NCI-H2196 (cell line): ENCODE measurements around the gene CHD9NB.
"Not testable (repeated sequence)": the region's sequence is repeated elsewhere in the genome, so short reads cannot be mapped to it uniquely, and the experiment has no call there.

Experiments
- DNase-seq: peaks from one replicate; lab custom pipeline; 2025; ENCODE audit not compliant: unreplicated experiment; lab: John Stamatoyannopoulos, UW

The CHD9NB gene

DNA sequence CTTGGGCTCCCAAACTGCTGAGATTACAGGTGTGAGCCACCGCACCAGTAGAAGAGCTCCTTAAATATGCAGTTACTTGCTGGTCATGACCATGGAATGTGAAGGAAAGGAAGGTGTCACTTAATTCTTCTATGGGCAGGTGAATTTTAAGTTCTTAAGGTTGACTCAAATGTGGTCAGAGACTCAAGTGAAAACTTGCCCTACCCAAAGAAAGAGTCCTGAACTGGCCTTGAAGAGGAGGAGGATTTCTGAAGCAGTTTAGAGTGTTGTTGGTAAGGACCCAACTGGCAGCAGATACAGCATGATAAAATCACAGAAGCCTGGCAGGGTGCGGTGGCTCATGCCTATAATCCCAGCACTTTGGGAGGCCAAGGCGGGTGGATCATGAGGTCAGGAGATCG, 31.4 kb upstream of the CHD9NB start:
- DNase-seq: no peak

DNA sequence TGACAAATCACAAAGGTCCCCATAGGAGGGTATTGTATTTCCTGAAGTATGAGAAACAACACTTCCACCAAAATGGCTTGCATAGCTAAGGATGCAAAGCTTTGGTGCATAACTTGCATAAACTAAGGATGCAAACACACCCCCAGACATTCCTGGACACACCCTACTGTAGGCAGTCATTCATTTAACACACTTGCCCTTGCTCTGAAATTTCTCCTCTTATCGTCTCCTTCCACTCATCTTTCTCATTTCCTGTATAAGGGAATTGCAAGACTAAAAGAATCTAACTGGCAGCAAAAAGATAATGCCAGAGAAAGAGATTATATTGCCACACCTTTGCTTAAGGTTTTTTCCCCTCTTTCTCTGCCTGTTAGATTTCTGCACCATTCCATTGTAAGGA, 30.4 kb upstream of the CHD9NB start:
- DNase-seq: no peak

DNA sequence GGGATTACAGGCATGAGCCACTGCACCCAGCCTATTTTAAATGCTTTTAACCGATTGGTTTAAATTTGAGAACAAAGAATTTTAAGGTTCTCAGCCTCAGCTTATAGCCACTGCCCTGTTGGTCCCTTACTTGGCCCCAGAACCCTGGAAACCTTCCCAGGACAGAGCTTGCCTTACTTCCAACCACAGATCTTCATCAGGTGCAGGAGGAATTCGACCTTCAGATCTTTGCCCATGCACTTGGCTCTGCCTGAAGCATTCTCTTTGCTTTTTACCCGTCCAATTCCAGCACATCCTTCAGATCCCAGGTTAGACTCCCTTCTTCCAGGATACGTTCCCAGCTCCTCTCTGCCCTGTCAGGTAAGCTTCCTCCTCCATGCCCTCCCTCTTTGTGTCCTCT, 29.8 kb upstream of the CHD9NB start:
- no peak for DNase-seq

DNA sequence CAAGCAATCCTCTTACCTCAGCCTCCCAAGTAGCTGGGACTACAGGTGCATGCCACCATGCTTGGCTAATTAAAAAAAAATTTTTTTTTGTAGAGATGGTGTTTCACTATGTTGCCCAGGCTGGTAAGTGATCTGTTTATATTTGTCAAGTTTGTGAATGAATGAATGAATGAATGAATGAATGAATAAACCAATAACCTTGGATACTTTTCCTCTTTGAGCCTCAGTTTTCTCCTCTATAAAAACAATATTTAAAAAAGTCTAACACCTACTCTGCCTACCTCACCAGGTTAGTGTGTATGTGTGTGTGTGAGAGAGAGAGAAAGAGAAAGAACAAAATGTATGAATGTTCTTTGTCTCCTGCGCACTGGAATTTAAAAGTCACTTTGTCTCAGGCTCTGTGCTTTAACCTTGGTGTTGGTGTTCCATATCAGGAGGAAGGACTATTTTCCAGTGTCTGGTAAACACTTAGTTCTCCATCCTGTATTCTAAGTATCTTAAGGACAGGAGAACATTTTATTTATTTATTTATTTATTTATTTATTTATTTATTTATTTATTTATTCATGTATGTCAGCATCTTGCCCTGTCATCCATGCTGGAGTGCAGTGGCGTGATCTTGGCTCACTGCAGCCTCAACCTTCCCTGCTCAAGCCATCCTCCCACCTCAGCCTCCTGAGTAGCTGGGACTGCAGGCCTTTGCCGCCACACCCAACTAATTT, 29.1 kb upstream of the CHD9NB start:
- DNase-seq: no peak

DNA sequence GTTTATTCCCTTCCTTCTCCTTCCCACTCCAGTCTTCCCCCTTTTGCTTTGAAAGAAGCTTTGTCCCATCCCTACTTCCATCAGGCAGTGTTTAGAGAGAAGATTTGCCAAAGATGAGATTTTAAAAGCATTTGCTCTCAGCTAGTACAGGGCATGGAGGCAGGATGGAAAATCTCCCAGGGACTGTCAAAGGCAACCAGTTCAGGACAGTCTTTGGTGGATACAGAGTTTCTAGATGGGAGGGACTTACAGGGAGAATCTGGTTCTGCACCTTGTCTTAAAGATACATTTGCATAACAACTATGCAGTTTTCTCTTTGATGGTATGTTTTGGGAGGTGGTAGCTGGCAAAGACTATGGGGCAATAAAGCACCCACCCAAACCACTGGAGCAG, 28.3 kb upstream of the CHD9NB start:
- no peak for DNase-seq

DNA sequence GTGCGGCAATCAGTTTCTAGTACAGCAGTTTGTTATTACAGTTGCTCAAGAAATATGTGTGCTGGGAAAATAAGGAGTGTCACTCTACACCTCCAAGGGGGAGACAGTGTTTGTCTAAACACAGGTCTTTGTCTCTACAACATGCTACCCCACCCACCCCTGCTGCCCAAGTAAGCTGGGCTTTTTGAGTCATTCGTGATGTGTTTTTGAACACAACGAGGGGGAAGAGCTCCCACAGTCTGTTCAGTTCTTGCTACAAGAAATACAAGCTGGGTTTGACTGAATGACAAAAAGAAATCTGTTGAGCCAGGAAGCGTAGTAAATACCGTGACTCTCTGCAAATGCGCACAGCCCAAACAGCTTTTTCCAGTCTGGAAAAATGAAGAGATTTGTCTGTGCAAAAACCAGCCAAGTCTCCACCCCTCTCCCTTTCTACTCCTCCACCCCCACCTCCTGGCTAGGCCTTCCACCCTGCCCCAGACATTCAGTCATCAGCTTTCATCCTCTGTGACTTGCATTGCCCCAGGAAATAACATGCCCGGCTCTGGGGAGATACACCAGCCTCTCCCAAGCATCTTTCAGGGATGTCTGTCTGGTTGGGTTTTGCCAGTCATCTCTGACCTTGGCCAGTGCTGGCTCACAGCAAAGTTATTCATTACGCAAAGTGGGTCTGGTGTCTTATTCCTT, 27.8 kb upstream of the CHD9NB start:
- no peak for DNase-seq

DNA sequence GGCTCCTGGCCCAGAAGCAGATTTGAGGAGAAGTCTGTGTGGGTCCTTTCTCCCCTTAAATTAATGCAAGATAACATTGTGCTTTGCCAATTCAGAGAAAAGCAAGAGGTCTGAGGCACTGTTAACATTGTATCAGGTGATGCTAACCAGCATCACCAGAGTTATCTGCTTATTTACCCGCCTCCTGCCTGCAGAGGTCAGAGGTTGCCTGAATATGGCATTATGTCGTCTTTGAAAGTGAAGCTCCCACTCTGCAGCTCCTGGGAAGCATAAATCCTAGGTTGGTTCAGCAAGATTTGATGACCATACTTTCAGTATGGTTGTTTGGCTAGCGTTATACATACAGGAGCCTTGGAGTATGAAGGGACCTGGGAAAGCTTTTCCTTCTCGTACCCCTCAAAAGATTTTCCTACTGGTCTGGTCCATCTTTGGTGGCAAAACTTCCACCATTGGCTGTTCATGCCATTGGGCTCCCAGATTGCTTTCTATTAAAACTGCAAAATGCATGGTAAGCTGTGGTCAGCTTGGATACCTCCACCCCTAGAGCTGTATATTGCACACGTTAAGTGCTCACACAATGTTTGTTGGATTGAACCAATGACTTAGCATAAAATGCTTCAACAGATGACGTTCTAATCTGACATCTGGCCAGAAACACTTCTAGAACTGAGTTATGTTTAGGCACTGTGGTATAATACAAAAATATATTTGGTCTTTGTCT, 26.2 kb upstream of the CHD9NB start:
- DNase-seq: no peak

DNA sequence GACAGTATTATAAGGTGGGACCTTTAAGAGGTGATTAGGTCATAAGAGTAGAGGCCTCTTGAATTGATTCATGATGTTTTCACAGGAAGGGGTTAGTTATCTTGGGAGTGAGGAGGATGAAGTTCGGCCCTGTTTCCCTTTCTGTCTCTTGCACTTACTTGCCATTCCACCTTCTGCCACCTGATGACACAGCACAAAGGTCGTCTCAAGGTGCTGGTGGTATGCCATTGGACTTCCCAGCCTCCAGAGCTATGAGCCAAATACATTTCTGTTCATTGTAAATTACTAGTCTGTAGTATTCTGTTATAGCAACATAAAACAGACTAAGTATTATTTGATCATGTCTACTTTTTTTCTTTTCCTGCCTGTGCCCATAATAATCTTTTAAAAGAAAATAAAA, 25.6 kb upstream of the CHD9NB start:
- DNase-seq: no peak

DNA sequence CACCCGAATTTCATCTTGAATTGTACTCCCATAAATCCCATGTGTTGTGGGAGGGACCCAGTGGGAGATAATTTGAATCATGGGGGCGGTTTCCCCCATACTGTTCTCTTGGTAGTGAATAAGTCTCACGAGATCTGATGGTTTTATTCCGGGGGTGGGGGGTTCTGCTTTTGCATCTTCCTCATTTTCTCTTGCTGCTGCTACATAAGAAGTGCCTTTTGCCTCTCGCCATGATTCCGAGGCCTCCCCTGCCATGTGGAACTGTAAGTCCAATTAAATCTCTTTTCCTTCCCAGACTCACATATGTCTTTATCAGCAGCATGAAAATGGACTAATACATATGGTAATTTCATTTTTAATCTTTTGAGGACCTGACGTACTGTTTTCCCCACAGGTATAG, 22.8 kb upstream of the CHD9NB start:
- not testable (repeated sequence) for DNase-seq

DNA sequence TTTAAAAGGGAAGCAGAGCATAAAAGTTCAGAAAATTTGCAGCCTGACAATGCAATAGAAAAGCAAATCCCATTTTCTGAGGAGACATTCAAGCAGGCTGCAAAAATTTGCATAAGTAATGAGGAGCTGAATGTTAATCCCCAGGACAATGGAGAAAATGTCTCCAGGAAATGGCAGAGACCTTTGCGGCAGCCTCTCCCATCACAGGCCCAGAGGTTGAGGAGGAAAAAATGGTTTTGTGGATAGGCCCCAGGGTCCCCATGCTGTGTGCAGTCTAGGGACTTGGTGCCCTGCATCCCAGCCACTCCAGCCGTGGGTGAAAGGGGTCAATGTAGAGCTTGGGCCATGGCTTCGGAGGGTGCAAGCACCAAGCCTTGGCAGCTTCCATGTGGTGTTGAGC, 21.6 kb upstream of the CHD9NB start:
- DNase-seq: not testable (repeated sequence)

DNA sequence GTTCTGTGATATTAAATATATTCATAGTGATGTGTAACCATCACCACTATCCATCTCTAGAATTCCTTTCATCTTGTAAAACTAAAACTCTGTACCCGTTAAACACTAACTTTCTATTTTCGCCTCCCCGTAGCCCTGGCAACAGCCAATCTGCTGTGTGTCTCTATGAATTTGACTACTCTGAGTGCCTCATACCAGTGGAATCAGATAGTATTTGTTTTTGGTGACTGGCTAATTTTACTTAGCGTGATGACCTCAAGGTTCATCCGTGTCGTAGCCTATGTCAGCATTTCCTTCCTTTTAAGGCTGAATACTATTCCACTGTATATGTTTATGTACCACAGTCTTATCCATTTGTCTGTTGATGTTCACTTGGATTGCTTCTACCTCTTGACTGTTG, 20.3 kb upstream of the CHD9NB start:
- no peak for DNase-seq

DNA sequence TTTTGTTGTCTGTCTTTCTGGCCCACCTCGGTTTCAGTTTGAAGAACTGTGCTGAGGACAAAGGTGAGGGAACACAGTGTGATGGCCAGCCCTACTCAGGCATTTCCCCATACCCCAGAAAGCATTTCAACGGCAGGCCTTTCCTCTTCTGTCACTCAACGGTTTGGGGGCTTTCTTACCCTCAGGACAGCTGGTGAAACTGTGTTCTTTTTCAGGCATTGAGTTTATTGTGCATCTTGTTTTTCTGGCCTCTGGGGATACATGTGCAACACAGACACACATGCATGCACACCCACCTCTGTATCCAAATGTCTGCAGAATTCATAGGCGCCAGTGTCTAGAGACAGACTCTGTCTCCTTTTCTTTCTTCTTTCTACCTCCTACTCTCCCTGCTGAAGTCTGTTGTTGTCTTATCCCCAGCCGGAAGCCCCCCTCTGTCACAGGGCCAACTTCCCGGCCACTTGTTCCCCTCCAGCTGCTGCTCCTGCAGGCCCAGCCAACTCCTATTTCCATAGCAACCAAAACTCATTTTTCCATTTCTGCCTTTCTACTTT, 19.1 kb upstream of the CHD9NB start:
- DNase-seq: no peak

DNA sequence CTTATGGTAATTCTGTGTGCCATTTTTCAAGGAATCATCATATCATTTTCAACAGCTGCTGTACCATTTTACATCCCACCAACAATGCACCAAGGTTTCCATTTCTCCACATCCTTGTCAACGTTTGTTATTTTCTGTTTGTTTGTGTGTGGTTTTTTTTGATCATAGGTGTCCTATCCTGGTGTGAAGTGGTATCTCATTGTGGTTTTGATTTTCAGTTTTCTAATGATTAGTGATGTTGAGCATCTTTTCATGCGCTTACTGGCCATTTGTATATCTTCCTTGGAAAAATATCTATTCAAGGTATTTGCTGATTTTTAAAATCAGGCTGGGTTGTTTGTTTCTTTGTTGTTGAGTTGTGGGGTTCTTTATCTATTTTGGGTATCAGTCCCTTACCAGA, 17.1 kb upstream of the CHD9NB start:
- DNase-seq: no peak

DNA sequence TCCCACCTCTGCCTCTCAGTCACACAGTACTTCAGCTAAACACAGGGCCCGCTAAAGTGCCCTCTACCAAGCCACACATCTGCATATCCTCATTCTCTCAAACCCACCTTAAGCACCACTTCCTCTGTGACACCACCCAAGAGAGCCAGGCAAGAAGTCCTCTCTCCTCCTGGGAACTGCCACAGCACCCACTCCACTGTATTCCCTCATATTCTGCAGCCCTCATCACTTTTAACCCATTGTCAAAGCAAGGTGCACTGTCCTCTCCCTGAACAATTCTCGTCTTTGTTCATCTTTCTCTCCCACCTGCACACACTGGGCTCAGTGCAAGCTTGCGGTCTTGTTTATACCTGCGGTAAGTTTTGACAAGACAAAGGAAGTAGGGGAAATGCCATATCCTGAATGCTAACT, 15.7 kb upstream of the CHD9NB start:
- DNase-seq: no peak

DNA sequence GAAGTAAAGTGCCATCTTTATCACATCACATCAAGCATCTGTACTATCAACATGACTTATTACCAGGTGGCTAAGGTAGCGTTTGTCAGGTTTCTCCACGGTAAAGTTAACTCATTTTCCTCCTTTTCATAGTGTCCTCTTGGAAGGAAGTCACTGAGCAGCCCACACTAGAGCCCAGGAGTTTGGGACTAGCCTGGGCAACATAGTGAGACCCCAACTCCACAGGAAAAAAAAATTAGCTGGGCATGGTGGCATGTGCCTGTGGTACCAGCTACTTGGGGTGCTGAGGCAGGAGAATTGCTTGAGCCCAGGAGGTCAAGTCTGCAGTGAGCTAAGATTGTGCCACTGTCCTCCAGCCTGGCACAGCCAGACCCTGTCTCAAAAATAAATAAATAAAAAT, 15.0 kb upstream of the CHD9NB start:
- DNase-seq: no peak

DNA sequence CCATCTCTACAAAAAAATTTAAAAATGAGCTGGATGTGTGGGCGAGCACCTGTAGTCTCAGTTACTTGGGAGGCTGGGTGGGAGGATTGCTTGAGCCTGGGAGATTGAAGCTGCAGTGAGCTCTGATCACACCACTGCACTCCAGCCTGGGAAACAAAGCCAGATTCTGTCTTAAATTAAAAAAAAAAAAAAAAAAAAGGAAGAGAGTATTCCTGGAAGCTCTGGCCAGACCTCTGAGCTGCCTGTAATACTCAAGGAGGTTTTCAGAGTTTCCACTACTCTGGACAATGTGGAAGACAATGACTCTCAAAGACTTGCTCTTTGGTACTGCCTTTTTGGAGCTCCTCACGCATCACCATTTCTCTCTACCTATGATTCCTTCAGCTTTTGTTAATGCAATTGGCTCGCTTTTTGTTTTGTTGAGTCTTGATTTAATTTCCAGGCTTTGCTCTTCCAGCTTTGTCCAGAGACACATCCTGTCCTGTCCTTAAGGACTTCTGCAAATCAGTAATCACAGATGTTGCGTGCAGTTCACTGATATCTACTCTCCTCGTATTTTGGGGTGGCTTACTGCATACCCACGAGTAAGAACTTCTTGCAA, 12.9 kb upstream of the CHD9NB start:
- no peak for DNase-seq

DNA sequence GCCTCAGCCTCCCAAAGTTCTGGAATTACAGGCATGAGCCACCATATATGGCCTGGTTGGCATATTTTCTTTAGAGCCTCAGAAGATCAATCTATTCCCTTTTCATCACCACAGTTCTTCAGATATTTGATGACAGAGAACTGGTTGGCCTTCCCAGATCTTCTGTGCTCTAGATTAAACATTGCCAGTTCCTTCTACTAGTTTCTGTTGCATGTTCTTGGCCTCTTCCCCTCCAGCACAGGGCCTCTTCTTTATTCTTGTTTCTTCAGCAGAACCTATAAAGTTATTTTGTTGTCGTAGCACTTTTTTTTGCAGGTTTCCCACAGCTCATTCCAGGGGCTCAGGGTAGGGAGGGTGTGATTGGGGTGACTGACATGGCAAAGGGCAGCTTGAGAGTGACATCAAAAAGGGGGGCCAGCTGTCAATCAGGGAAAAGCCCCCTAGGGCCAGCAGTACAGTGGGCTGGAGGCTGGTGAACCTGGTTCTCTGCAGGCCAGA, 11.4 kb upstream of the CHD9NB start:
- no peak for DNase-seq

DNA sequence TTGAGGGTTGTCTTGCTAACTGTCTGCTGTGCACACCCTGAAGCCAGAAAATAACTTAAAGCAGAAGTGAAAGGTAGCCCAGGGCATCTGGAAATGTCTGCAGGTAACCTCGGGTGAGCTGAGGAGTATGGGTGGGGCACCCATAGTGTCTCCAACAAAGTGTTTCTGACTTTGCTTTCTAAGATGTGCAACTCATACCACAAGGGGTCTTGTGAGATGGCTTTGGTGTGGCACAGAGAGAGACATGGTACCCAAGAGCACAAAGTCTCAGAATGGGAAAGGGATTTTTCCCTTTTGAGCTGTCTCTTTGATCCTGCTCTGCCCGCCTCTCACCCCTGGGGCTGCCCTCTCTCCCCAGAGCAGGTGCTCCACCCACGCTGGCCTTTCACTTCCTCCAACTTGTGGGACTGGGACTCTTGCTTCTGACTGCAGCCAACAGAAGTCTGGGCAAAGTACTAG, 9.0 kb upstream of the CHD9NB start:
- DNase-seq: no peak

DNA sequence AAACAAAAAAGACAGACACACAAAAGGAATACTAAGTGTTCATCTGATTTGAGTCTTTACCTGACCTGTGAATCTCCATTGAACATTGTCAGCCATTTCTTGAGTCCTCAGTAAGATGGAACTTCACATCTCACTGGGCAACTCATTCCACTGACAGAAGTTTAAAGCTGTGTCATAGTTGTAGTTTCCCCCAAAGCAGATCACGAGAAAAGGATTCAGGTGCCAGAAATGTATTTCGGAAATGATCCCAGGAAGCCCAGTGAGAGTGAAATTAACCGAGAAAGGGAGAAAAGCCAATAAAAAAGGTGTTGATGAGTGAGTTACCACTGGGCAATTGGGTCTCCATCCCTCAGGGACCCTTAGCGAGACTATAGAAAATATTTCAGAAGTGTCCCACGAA, 8.6 kb upstream of the CHD9NB start:
- DNase-seq: no peak

DNA sequence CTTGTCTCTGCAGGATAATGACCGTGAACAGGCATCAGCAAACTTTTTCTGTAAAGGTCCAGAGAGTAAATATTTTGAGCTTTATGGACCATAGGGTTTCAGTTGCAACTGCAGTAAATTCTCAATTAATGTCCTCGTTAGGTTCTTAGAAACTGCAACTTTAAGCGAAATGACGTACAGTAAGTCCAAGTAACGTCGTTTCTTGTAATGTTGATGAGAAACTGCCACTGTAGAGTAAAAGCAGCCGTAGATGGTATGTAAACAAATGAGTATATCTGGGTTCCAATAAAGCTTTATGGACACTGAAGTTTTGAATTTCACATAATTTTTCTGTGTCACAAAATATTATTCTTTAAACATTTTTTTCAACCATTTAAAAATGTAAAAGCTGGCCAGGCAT, 7.0 kb upstream of the CHD9NB start:
- no peak for DNase-seq

DNA sequence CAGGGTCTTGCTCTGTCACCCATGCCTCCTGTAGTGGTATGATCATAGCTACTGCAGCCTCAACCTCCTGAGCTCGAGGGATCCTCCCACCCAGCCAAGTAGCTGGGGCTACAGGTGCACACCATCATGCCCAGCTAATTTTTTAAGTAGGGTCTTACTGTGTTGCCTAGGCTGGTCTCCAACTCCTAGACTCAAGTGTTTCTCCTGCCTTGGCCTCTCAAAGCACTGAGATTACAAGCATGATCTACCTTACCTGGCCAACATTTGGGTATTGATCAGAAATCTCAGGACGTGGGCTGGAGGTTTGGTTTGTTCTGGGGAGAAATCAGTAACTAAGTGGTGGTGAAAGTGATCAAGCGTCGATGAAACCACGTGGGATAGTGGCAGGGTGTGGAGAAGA, 6.2 kb upstream of the CHD9NB start:
- no peak for DNase-seq
